Endothelial cell of umbilical vein (primary cell): ENCODE data around the gene RASD1.

ENCODE experiments used
- EZH2 ChIP-seq: IDR thresholded peaks from 2 replicates; pipeline ENCODE4 v1.6.1; 2012; ENCODE audit warnings: borderline replicate concordance, low read depth, mild to moderate bottlenecking, moderate library complexity, low read length, inconsistent platforms; ENCODE audit not compliant: severe bottlenecking
- MYC ChIP-seq: IDR thresholded peaks from one replicate; pipeline ENCODE4 v1.6.1; 2011; ENCODE audit warnings: mild to moderate bottlenecking, low read depth, low read length
- POLR2A ChIP-seq: IDR thresholded peaks from 2 replicates; pipeline ENCODE4 v1.6.1; 2012; ENCODE audit warnings: low read depth, mild to moderate bottlenecking, control low read depth, low read length
- TF ChIP-seq, protein P1 (sequence below), 2 donors: IDR thresholded peaks; 1 replicate in 1 of 2; 2 replicates in 1 of 2; pipeline ENCODE4 v1.5.1; 2011; ENCODE audit warnings: low read length in 2 of 2, mild to moderate bottlenecking in 2 of 2, moderate library complexity in 2 of 2, control low read depth in 1 of 2, inconsistent platforms in 1 of 2, low read depth in 1 of 2; ENCODE audit not compliant: insufficient read depth in 1 of 2; ENCODE audit errors: extremely low read depth in 1 of 2
- TF ChIP-seq, protein P2 (sequence below): IDR thresholded peaks from 2 replicates; pipeline ENCODE4 v1.6.1; 2011; ENCODE audit not compliant: insufficient read depth, insufficient read length

DNA sequence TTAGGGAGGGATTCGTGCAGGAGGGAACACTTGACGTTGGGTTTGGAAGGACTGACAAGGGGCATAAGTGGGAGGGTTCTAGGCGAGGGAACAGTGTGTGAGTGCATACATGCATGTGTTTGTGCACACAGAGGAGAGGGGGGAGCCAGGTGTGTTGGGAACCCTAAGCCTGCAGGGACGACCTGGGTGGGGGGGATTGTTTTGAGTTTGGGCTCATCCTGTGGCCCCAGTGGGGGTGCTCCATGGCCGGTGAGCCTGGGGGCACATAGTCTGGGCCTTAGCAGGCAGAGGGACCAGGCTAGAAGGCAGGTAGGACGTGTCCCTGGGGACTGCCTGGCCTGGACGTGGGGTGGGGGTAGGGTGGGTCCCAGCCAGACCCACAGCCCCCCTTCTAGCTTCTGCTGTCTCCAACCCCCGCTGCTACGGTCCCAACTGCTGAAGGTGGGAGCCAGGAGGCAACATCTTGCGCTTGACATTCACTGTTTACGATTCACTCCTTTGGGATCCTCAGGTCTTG lies 11.9 kb upstream of the RASD1 start:
- TF ChIP-seq EZH2 (no peak), POLR2A (no peak), MYC (no peak)
- TF ChIP-seq, protein P1, sequence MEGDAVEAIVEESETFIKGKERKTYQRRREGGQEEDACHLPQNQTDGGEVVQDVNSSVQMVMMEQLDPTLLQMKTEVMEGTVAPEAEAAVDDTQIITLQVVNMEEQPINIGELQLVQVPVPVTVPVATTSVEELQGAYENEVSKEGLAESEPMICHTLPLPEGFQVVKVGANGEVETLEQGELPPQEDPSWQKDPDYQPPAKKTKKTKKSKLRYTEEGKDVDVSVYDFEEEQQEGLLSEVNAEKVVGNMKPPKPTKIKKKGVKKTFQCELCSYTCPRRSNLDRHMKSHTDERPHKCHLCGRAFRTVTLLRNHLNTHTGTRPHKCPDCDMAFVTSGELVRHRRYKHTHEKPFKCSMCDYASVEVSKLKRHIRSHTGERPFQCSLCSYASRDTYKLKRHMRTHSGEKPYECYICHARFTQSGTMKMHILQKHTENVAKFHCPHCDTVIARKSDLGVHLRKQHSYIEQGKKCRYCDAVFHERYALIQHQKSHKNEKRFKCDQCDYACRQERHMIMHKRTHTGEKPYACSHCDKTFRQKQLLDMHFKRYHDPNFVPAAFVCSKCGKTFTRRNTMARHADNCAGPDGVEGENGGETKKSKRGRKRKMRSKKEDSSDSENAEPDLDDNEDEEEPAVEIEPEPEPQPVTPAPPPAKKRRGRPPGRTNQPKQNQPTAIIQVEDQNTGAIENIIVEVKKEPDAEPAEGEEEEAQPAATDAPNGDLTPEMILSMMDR (IDR thresholded peaks at IDR 0.05; ENCODE audit: extremely low read depth in 1 of 2, insufficient read depth in 1 of 2, low read depth in 1 of 2, low read length in 2 of 2) = no peak
- TF ChIP-seq, protein P2, sequence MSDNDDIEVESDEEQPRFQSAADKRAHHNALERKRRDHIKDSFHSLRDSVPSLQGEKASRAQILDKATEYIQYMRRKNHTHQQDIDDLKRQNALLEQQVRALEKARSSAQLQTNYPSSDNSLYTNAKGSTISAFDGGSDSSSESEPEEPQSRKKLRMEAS = no peak
